HepG2 (cell line): Measurements from ENCODE around the gene SMARCB1. TPM values are rescaled to one million over a fixed set of nuclear protein-coding genes. Genes with fewer than 3 reads are reported as not detected.
A peak's percentile ranks its signal among the peaks of the same experiment; 100 is the strongest.

Experiments used
- ATF7-NPFF ChIP-seq: sonication (generic); formaldehyde crosslinking; IDR thresholded peaks from 2 replicates; pipeline ENCODE4 v1.8.1; 2023; ENCODE audit warnings: mild to moderate bottlenecking, low read depth, missing genetic modification reagents, moderate library complexity
- CBX1 ChIP-seq: IDR thresholded peaks from one replicate; pipeline ENCODE4 v1.6.1; 2016; ENCODE audit warnings: antibody characterized with exemption, low read depth
- CENPT ChIP-seq: sonication (generic); formaldehyde crosslinking; IDR thresholded peaks from 2 replicates; pipeline ENCODE4 v1.8.0; 2022; ENCODE audit warnings: low read depth, mild to moderate bottlenecking, moderate library complexity, missing genetic modification reagents
- ELF3 ChIP-seq: IDR thresholded peaks from 2 replicates; pipeline ENCODE4 v1.6.1; 2016; ENCODE audit warnings: missing genetic modification reagents, missing compliant biosample characterization
- FOXJ3 ChIP-seq: sonication (generic); formaldehyde crosslinking; IDR thresholded peaks from 2 replicates; pipeline ENCODE4 v1.4.0; 2020; ENCODE audit warnings: missing genetic modification reagents, mild to moderate bottlenecking, borderline replicate concordance
- FOXO1 ChIP-seq: sonication (generic); formaldehyde crosslinking; IDR thresholded peaks from 2 replicates; pipeline ENCODE4 v1.4.0; 2020; ENCODE audit warnings: missing genetic modification reagents
- JUND ChIP-seq: sonication (generic); formaldehyde crosslinking; IDR thresholded peaks from 2 replicates; pipeline ENCODE4 v1.8.0; 2022; ENCODE audit warnings: mild to moderate bottlenecking, missing genetic modification reagents
- KDM3A ChIP-seq: IDR thresholded peaks from 2 replicates; pipeline ENCODE4 v1.6.1; 2018; ENCODE audit warnings: low read depth, missing compliant biosample characterization
- MIXL1 ChIP-seq: IDR thresholded peaks from 2 replicates; pipeline ENCODE4 v1.6.1; 2016
- NFKB2 ChIP-seq: sonication (generic); formaldehyde crosslinking; IDR thresholded peaks from 2 replicates; pipeline ENCODE4 v1.4.0; 2020; ENCODE audit warnings: missing genetic modification reagents, borderline replicate concordance
- PATZ1 ChIP-seq: sonication (generic); formaldehyde crosslinking; IDR thresholded peaks from 2 replicates; pipeline ENCODE4 v1.4.0; 2020; ENCODE audit warnings: missing genetic modification reagents
- RCOR2 ChIP-seq: IDR thresholded peaks from 2 replicates; pipeline ENCODE4 v1.6.1; 2016; ENCODE audit warnings: missing biosample characterization, missing genetic modification reagents
- RXRA ChIP-seq: sonication (generic); formaldehyde crosslinking; IDR thresholded peaks from 2 replicates; pipeline ENCODE4 v1.5.1; 2020; ENCODE audit warnings: missing genetic modification reagents
- SALL2 ChIP-seq: sonication (generic); formaldehyde crosslinking; IDR thresholded peaks from 2 replicates; pipeline ENCODE4 v1.8.1; 2023; ENCODE audit warnings: mild to moderate bottlenecking, missing genetic modification reagents, inconsistent platforms
- SIX1 ChIP-seq: sonication (generic); formaldehyde crosslinking; IDR thresholded peaks from 2 replicates; pipeline ENCODE4 v1.4.0; 2020; ENCODE audit warnings: missing genetic modification reagents, borderline replicate concordance
- SUZ12 ChIP-seq: fragments of 150-350 bp; IDR thresholded peaks from 2 replicates; pipeline ENCODE4 v1.6.1; 2014; ENCODE audit warnings: low read depth, low read length
- TFDP1 ChIP-seq: IDR thresholded peaks from 2 replicates; pipeline ENCODE4 v1.6.1; 2016; ENCODE audit warnings: missing compliant biosample characterization, missing genetic modification reagents, borderline replicate concordance
- ZFP1 ChIP-seq: IDR thresholded peaks from 2 replicates; pipeline ENCODE4 v1.6.1; 2016
- ZKSCAN5 ChIP-seq: sonication (generic); formaldehyde crosslinking; IDR thresholded peaks from 2 replicates; pipeline ENCODE4 v1.5.1; 2020; ENCODE audit warnings: mild to moderate bottlenecking, missing genetic modification reagents
- ZNF253 ChIP-seq: sonication (generic); formaldehyde crosslinking; IDR thresholded peaks from 2 replicates; pipeline ENCODE4 v1.8.0; 2022; ENCODE audit warnings: mild to moderate bottlenecking, missing genetic modification reagents, borderline replicate concordance
- ZNF263 ChIP-seq: sonication (generic); formaldehyde crosslinking; IDR thresholded peaks from 2 replicates; pipeline ENCODE4 v1.4.0; 2020; ENCODE audit warnings: missing genetic modification reagents
- ZNF30 ChIP-seq: sonication (generic); formaldehyde crosslinking; IDR thresholded peaks from 2 replicates; pipeline ENCODE4 v1.5.0; 2020; ENCODE audit warnings: mild to moderate bottlenecking, missing genetic modification reagents
- ZNF350 ChIP-seq: sonication (generic); formaldehyde crosslinking; IDR thresholded peaks from 2 replicates; pipeline ENCODE4 v1.4.0; 2020; ENCODE audit warnings: mild to moderate bottlenecking, low read depth, missing genetic modification reagents, borderline replicate concordance
- ZNF644 ChIP-seq: IDR thresholded peaks from 2 replicates; pipeline ENCODE4 v1.6.1; 2016; ENCODE audit warnings: low read depth
- ZNF672 ChIP-seq: sonication (generic); formaldehyde crosslinking; IDR thresholded peaks from 2 replicates; pipeline ENCODE4 v1.8.1; 2022; ENCODE audit warnings: missing genetic modification reagents
- polyA plus RNA-seq, 8 experiments: library from polyadenylated mRNA; depleted of rRNA in 3 of 8; stranded (reverse) in 7 of 8; unstranded in 1 of 8; fragments of >200 nt; fragmentation: Illumina TruSeq in 4 of 8; extraction: Trizol in 4 of 8; gene quantifications; 2 replicates each; pipeline versions ENCODE4 v1.2.1 to v1.2.3, GENCODE V29; 2011 to 2016; ENCODE audit warnings: low read depth in 4 of 8, missing spikeins in 1 of 8, mixed read lengths in 1 of 8; ENCODE audit not compliant: insufficient read depth in 1 of 8
- total RNA-seq, 5 experiments: library from RNA; depleted of rRNA; stranded (reverse); fragments of >200 nt; fragmentation: Illumina TruSeq; extraction: Trizol; gene quantifications; 2 replicates each; pipeline ENCODE4 v1.2.3, GENCODE V29; 2016; ENCODE audit warnings: low read depth in 1 of 5
- TF ChIP-seq, protein P1 (sequence below): sonication (generic); formaldehyde crosslinking; IDR thresholded peaks from 2 replicates; pipeline ENCODE4 v1.8.1; 2023; ENCODE audit warnings: mild to moderate bottlenecking, missing genetic modification reagents
- TF ChIP-seq, protein P2 (sequence below): sonication (generic); formaldehyde crosslinking; IDR thresholded peaks from 2 replicates; pipeline ENCODE4 v1.4.0; 2020; ENCODE audit warnings: missing genetic modification reagents, borderline replicate concordance

SMARCB1 gene
- total and polyA plus RNA-seq, 2 of the 13 experiments (the other 11 are each of a cell fraction or from before 2014, with no cell fraction given): 74.0 to 166 TPM

- no peak for TF ChIP-seq TFDP1
- no peak for TF ChIP-seq MIXL1 (CRISPR knock-in tag)
- no peak for TF ChIP-seq FOXO1 (CRISPR knock-in tag)
- TF ChIP-seq RXRA (CRISPR knock-in tag): no peak
- TF ChIP-seq ZNF30 (CRISPR knock-in tag): no peak
- TF ChIP-seq JUND (CRISPR knock-in tag): no peak
- TF ChIP-seq ZNF350 (CRISPR knock-in tag): no peak
- TF ChIP-seq, protein P1, sequence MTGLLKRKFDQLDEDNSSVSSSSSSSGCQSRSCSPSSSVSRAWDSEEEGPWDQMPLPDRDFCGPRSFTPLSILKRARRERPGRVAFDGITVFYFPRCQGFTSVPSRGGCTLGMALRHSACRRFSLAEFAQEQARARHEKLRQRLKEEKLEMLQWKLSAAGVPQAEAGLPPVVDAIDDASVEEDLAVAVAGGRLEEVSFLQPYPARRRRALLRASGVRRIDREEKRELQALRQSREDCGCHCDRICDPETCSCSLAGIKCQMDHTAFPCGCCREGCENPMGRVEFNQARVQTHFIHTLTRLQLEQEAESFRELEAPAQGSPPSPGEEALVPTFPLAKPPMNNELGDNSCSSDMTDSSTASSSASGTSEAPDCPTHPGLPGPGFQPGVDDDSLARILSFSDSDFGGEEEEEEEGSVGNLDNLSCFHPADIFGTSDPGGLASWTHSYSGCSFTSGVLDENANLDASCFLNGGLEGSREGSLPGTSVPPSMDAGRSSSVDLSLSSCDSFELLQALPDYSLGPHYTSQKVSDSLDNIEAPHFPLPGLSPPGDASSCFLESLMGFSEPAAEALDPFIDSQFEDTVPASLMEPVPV (CRISPR knock-in tag): no peak
- TF ChIP-seq ZFP1 (CRISPR knock-in tag): no peak
- no peak for TF ChIP-seq SUZ12
- TF ChIP-seq NFKB2 (CRISPR knock-in tag): no peak
- TF ChIP-seq, protein P2, sequence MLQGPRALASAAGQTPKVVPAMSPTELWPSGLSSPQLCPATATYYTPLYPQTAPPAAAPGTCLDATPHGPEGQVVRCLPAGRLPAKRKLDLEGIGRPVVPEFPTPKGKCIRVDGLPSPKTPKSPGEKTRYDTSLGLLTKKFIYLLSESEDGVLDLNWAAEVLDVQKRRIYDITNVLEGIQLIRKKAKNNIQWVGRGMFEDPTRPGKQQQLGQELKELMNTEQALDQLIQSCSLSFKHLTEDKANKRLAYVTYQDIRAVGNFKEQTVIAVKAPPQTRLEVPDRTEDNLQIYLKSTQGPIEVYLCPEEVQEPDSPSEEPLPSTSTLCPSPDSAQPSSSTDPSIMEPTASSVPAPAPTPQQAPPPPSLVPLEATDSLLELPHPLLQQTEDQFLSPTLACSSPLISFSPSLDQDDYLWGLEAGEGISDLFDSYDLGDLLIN (CRISPR knock-in tag): no peak
- no peak for TF ChIP-seq FOXJ3 (CRISPR knock-in tag)
- TF ChIP-seq ZNF672 (CRISPR knock-in tag): no peak
- TF ChIP-seq PATZ1 (CRISPR knock-in tag): 0 out of 2 replicates have a peak, but pooled peaks have one; percentile 54
- TF ChIP-seq SALL2: no peak
- no peak for TF ChIP-seq ZNF253 (CRISPR knock-in tag)
- no peak for TF ChIP-seq ATF7-NPFF
- no peak for TF ChIP-seq ZKSCAN5 (CRISPR knock-in tag)
- no peak for TF ChIP-seq ELF3 (CRISPR knock-in tag)
- TF ChIP-seq SIX1 (CRISPR knock-in tag): no peak
- no peak for TF ChIP-seq CENPT (CRISPR knock-in tag)
- 0 out of 2 replicates have a peak, but pooled peaks have one; percentile 35 for TF ChIP-seq RCOR2
- no peak for TF ChIP-seq ZNF644 (CRISPR knock-in tag)
- no peak for TF ChIP-seq ZNF263
- peak; percentile 47 for TF ChIP-seq CBX1
- no peak for TF ChIP-seq KDM3A (CRISPR knock-in tag)
Measured at GRCh38 chr22:23775779-23776375, 10.9 kb upstream of the SMARCB1 start (continued).
